IPS-15b (cell line): ENCODE measurements around the gene GRIK4.

Source experiments
- H3K27me3 ChIP-seq: one replicate; pipeline ENCODE4 v1.6.1; 2013; ENCODE audit warnings: low read length; ENCODE audit not compliant: control insufficient read depth, insufficient read depth
- H3K36me3 ChIP-seq: one replicate; pipeline ENCODE4 v1.6.1; 2013; ENCODE audit warnings: low read length; ENCODE audit not compliant: control insufficient read depth, insufficient read depth
- H3K4me1 ChIP-seq: one replicate; pipeline ENCODE4 v1.6.1; 2013; ENCODE audit warnings: mild to moderate bottlenecking, low read length; ENCODE audit not compliant: control insufficient read depth, insufficient read depth
- H3K4me3 ChIP-seq: one replicate; pipeline ENCODE4 v1.5.1; 2013; ENCODE audit warnings: low read depth, low read length
- H3K9ac ChIP-seq: one replicate; pipeline ENCODE4 v1.6.1; 2013; ENCODE audit warnings: low read depth, mild to moderate bottlenecking, low read length
- H3K9me3 ChIP-seq: one replicate; pipeline ENCODE4 v1.6.1; 2013; ENCODE audit warnings: mild to moderate bottlenecking, low read length; ENCODE audit not compliant: control insufficient read depth, insufficient read depth

The GRIK4 gene

DNA sequence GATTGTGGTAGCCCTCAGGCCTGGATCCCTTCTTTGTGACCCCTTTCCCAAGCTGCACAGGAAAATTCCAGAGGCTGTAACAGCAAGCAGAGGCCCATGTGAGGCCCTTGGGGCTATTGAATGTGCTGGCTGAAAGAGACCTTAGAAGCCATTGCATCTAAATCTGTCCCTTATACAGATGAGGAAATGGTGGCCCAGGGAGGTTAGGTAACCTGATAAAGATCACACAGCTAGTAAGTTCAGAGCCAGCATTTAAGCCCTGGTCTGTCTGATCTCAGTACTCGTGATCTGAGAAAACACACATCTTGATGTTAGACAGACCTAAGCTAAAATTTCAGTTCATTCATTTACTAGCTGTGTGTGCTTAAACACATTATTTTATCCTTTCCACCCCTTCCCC lies 396.4 kb downstream of the GRIK4 start:
- Histone ChIP-seq H3K27me3 (no peaks in the 10 kb centered on the region), H3K4me1 (no peaks in the 10 kb centered on the region), H3K36me3 (no peaks in the 10 kb centered on the region), H3K4me3 (no peak overlapping the region), H3K9me3 (no peaks in the 10 kb centered on the region), H3K9ac (no peak overlapping the region)

DNA sequence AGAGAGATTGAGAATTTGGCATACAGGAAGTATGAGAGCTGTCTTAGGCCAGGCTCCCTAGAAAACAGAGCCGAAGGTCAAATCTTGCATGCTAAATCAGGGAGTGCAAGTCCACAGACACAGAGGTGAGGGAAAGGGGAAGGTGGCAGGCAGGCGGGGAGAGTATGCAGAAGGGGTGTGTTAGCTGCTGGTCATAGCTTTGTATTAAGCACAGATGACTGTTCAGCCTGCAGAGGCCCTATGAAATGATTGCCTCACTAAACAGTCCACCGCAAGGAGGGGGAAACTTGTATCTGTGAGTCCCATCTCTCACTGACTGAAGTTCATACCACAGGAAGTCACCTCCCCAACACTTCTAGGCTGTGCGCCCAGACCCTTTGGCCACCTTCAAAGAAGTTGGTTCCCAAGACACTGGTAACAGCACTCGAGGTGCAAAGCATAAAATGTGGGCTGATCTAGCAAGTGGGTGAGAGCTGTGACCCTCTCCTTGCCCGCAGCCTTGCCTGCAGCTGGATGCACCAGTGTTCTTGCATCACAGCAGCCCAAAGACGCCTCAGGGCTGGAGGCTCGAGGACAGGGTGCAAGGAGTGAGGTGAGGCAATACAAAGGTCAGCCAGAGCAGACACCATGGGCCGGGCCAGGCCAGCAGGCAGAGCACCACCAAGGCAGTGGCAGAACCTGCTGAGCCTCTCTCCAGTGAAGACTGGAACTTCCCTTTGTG lies 397.1 kb downstream of the GRIK4 start:
- no peaks in the 10 kb centered on the region for H3K9me3 ChIP-seq
- no peaks in the 10 kb centered on the region for H3K36me3 ChIP-seq
- H3K4me3 ChIP-seq, result no peak overlapping the region
- no peaks in the 10 kb centered on the region for H3K4me1 ChIP-seq
- no peak overlapping the region for H3K9ac ChIP-seq
- H3K27me3 ChIP-seq, result no peaks in the 10 kb centered on the region

DNA sequence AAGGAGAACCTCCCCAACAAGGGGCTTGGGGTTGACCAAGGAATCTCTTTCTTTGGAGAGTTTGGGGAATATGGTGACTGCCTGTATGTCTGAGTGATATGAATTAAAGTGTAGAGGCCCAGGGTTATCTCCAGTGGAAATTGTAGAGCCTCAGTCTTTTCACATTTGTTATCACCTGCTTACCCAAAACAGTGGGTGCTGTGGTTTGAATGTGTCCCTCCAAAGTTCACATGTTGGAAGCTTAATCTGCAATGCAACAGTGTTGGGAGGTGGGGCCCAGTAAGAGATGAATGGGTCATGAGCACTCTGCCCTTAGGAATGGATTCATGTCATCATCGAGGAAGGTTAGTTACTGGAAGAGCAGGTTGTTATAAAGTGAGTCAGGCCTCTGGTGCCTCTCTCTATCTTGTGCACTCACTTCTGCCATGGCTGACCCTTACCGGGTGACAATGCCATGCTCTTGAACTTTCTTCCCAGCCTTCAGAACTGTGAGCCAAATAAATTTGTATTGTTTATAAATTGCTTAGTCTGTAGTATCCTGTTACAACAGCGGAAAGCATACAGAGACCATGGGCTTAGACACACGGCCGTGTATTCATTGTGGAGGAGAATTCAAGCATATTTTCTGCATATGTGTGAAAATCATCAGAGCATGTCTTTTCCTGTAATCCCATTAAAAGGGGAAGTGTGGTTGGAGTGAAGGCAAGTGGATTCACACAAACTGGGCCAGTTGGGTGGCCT lies 398.3 kb downstream of the GRIK4 start:
- H3K4me3 ChIP-seq, result no peak overlapping the region
- H3K9ac ChIP-seq, result no peak overlapping the region
- no peaks in the 10 kb centered on the region for H3K4me1 ChIP-seq
- H3K9me3 ChIP-seq, result no peaks in the 10 kb centered on the region
- no peaks in the 10 kb centered on the region for H3K36me3 ChIP-seq
- no peaks in the 10 kb centered on the region for H3K27me3 ChIP-seq

GRCh38 chr11:120911943-120912342 lies 400.4 kb downstream of the GRIK4 start:
- no peaks in the 10 kb centered on the region for H3K27me3 ChIP-seq
- H3K36me3 ChIP-seq, result no peaks in the 10 kb centered on the region
- H3K9me3 ChIP-seq, result no peaks in the 10 kb centered on the region
- no peaks in the 10 kb centered on the region for H3K4me1 ChIP-seq
- no peak overlapping the region for H3K4me3 ChIP-seq
- no peak overlapping the region for H3K9ac ChIP-seq

DNA sequence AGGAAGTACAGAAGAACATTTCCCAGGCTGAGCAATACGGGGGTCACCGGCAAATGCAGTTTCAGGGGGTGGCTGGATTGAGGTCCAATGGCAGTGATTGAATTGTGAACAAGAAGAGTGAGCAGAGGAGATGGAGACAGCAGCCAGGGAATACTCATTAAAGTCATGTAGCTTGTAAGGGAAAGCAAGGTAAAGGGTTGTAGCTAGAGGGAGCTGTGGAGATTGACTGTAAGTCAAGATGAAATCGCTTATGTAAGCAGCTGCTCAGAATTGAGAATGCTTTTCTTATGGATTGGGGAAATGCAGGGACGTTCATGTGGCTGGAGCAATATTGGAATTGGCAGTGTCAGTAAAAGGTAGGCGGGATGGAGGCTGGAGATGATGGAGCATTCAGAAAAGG lies 401.0 kb downstream of the GRIK4 start:
- Histone ChIP-seq H3K9ac (no peak overlapping the region), H3K4me1 (no peaks in the 10 kb centered on the region), H3K27me3 (no peaks in the 10 kb centered on the region), H3K36me3 (no peaks in the 10 kb centered on the region), H3K9me3 (no peaks in the 10 kb centered on the region), H3K4me3 (no peak overlapping the region)

DNA sequence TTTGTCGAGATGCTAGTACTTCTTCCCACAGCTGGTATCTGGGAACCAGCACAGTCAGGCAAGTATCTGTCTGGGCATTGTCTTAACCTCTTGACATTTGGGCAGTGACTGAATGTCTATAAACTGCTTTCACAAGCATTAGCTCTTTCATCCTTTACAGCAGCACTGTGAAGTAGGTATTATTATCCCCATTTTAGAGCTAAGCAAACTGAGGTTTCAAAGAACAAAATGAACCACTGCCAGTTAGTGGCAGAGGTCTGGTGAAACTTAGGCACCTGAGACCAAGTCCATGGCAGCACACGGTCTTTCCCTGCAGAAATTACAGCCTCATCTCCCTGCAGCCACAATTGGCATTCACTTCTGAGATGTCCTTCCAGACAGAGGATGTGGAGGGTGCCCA lies 401.4 kb downstream of the GRIK4 start:
- no peaks in the 10 kb centered on the region for H3K4me1 ChIP-seq
- no peaks in the 10 kb centered on the region for H3K27me3 ChIP-seq
- H3K4me3 ChIP-seq, result no peak overlapping the region
- H3K9me3 ChIP-seq, result no peaks in the 10 kb centered on the region
- no peaks in the 10 kb centered on the region for H3K36me3 ChIP-seq
- no peak overlapping the region for H3K9ac ChIP-seq

DNA sequence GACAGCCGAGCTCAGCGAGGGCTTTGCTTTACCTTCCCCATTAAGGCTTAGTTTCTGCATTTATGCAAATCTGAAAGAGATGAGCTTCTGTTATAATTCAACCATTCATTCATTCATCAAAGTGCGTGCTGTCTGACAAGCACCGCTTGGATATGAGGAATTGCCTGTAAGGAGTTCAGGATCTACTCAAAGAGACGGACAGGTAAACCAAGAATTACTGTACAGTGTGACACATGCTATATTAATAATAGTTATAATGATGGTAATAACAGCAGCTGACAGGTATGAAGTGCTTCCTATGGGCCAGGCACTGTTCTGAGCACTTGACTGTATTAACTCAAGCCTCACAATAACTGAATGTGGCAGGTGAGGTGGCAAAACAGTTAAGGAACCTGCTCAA lies 402.5 kb downstream of the GRIK4 start:
- Histone ChIP-seq H3K9ac (no peak overlapping the region), H3K4me3 (no peak overlapping the region), H3K27me3 (no peaks in the 10 kb centered on the region), H3K9me3 (no peaks in the 10 kb centered on the region), H3K36me3 (no peaks in the 10 kb centered on the region), H3K4me1 (no peaks in the 10 kb centered on the region)

GRCh38 chr11:120914601-120915000 lies 403.1 kb downstream of the GRIK4 start:
- no peaks in the 10 kb centered on the region for H3K27me3 ChIP-seq
- no peaks in the 10 kb centered on the region for H3K4me1 ChIP-seq
- H3K4me3 ChIP-seq, result no peak overlapping the region
- no peaks in the 10 kb centered on the region for H3K9me3 ChIP-seq
- H3K9ac ChIP-seq, result no peak overlapping the region
- H3K36me3 ChIP-seq, result no peaks in the 10 kb centered on the region

DNA sequence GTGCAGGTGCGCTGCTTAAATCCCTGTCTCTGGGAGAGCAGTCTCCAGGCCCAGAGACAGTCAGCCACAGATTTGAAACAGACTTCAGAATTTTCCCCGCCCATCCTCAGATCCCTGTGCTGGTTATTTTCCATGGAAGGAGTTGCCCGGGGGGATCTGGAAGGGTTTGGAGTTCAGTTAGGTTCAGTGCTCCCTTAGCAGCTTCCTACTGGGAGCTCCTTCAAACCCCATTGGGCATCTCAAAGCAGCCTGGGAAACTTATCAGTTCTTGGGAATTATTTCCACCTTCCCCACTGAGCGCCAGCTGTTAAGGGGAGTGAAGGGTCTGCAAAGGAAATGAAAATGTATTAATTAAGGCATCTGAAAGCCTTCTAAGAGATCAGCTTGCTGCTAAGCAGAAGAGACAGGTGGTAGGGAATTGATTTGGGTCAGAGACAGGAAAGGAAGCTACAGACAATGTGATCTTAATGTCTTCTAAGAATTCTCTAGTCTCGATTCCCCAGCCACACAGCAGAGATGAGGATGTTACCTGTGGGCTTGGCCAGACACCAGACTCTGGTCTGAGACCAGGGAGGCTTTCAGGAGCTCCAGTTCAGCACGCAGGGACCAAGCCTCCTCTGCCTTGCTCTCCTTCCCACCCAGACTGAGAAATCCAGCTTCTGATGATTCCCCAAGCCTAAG lies 406.2 kb downstream of the GRIK4 start:
- no peak overlapping the region for H3K9ac ChIP-seq
- no peaks in the 10 kb centered on the region for H3K36me3 ChIP-seq
- no peaks in the 10 kb centered on the region for H3K27me3 ChIP-seq
- H3K9me3 ChIP-seq, result no peaks in the 10 kb centered on the region
- no peak overlapping the region for H3K4me3 ChIP-seq
- no peaks in the 10 kb centered on the region for H3K4me1 ChIP-seq

GRCh38 chr11:120918257-120918656 lies 406.7 kb downstream of the GRIK4 start:
- Histone ChIP-seq H3K4me1 (no peaks in the 10 kb centered on the region), H3K4me3 (no peak overlapping the region), H3K36me3 (no peaks in the 10 kb centered on the region), H3K9ac (no peak overlapping the region), H3K27me3 (no peaks in the 10 kb centered on the region), H3K9me3 (no peaks in the 10 kb centered on the region)

- Histone ChIP-seq H3K9me3 (no peaks in the 10 kb centered on the region), H3K36me3 (no peaks in the 10 kb centered on the region), H3K9ac (no peak overlapping the region), H3K4me3 (no peak overlapping the region), H3K4me1 (no peaks in the 10 kb centered on the region), H3K27me3 (no peaks in the 10 kb centered on the region)
Measured at GRCh38 chr11:120919045-120919444, 407.5 kb downstream of the GRIK4 start.

GRCh38 chr11:120919566-120919965 lies 408.0 kb downstream of the GRIK4 start:
- H3K9me3 ChIP-seq, result no peaks in the 10 kb centered on the region
- no peak overlapping the region for H3K9ac ChIP-seq
- H3K4me3 ChIP-seq, result no peak overlapping the region
- no peaks in the 10 kb centered on the region for H3K36me3 ChIP-seq
- H3K4me1 ChIP-seq, result no peaks in the 10 kb centered on the region
- no peaks in the 10 kb centered on the region for H3K27me3 ChIP-seq
